ENCODE results near the gene CAT.

GRCh38 chr11:34505874-34506273 is 67.1 kb downstream of the CAT start:
- TF ChIP-seq EZH2 (IDR thresholded peaks at IDR 0.05; ENCODE audit: borderline replicate concordance, low read depth, low read length, poor library complexity, severe bottlenecking), result no peak
- no peak for TF ChIP-seq CTCF (conservative IDR thresholded peaks at IDR 0.05; ENCODE audit: low read depth, low read length)
